Body of pancreas (tissue), 4 donors: ENCODE results near the gene NDUFV3.

Source experiments
- CTCF ChIP-seq, 7 experiments: fragments of 450-650 bp in 4 of 7; fragments of 200-600 bp in 3 of 7; sonication (generic) in 3 of 7; IDR thresholded peaks; one replicate each; pipeline ENCODE4 v1.5.1; 2016 to 2019; ENCODE audit warnings: antibody characterized with exemption in 7 of 7
- POLR2A ChIP-seq, 3 donors: fragments of 450-650 bp; IDR thresholded peaks; one replicate each; pipeline ENCODE4 v1.6.1; 2016; ENCODE audit warnings: antibody characterized with exemption in 3 of 3, mild to moderate bottlenecking in 2 of 3

DNA sequence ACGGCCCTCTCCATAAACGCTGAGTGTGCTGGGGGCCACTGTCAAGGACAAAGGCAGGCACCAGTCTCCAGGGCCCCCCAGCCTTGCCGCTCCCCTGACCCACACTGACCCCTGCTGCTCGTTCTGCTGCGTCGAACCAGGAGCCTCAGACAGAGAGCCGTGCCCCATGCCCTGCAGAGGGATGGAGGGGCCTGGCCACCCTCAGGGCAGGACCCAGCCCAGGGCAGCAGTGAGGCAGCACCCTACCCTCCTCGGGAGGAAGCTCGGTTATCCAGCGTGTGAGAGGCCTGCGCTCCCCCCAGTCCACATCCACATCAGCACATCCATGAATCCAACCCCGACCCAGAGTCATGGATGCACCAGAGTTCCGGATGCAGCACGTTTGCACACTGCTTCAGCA, 28.8 kb upstream of the NDUFV3 start:
- TF ChIP-seq CTCF (IDR thresholded peaks at IDR 0.05) (no peak), POLR2A (IDR thresholded peaks at IDR 0.05) (no peak)
